K562 (cell line): ENCODE results near the gene RHAG.
A peak's percentile ranks its signal among the peaks of the same experiment; 100 is the strongest.

Experiments
- EP300 ChIP-seq: IDR thresholded peaks from 2 replicates; pipeline ENCODE4 v1.6.1; 2012; ENCODE audit warnings: low read length, improper control_type of control experiment
- GATA2 ChIP-seq: sonication (generic); formaldehyde crosslinking; IDR thresholded peaks from 2 replicates; pipeline ENCODE4 v1.4.0; 2020; ENCODE audit warnings: mild to moderate bottlenecking, missing genetic modification reagents
- GATAD2A ChIP-seq: fragments of 450-650 bp; IDR thresholded peaks from 2 replicates; pipeline ENCODE4 v1.6.1; 2017
- KHSRP ChIP-seq: fragments of 450-650 bp; IDR thresholded peaks from 2 replicates; pipeline ENCODE4 v1.6.1; 2017
- MAZ ChIP-seq, 2 experiments: fragments of 450-650 bp in 1 of 2; sonication (generic) in 1 of 2; formaldehyde crosslinking; IDR thresholded peaks in 1 of 2; conservative IDR thresholded peaks in 1 of 2; 2 replicates each; pipeline versions ENCODE4 v1.4.0 to v1.5.0; 2020; ENCODE audit warnings: mild to moderate bottlenecking in 1 of 2, missing genetic modification reagents in 1 of 2
- NUFIP1 ChIP-seq: fragments of 450-650 bp; IDR thresholded peaks from 2 replicates; pipeline ENCODE4 v1.6.1; 2018; ENCODE audit not compliant: partially characterized antibody
- REST ChIP-seq, 2 experiments: fragments of 450-650 bp; formaldehyde crosslinking in 1 of 2; IDR thresholded peaks; 2 replicates each; pipeline versions ENCODE4 v1.4.0 to v1.6.1; 2014 to 2020; ENCODE audit warnings: mild to moderate bottlenecking in 2 of 2, borderline replicate concordance in 1 of 2, low read depth in 1 of 2
- RNF2 ChIP-seq: sonication (generic); IDR thresholded peaks from 2 replicates; pipeline ENCODE4 v1.6.1; 2016
- THAP12 ChIP-seq: fragments of 250-450 bp; sonication (Bioruptor Pico); IDR thresholded peaks from 2 replicates; pipeline ENCODE4 v1.9.0; 2021; ENCODE audit warnings: mild to moderate bottlenecking, inconsistent platforms
- ZBTB40 ChIP-seq, 2 experiments: fragments of 450-650 bp in 1 of 2; sonication (generic) in 1 of 2; formaldehyde crosslinking in 1 of 2; IDR thresholded peaks; 2 replicates each; pipeline versions ENCODE4 v1.7.1 to v1.9.0; 2016 to 2022; ENCODE audit warnings: inconsistent platforms in 1 of 2, mild to moderate bottlenecking in 1 of 2, missing genetic modification reagents in 1 of 2
- ZFX ChIP-seq: sonication (generic); formaldehyde crosslinking; IDR thresholded peaks from 2 replicates; pipeline ENCODE4 v1.8.0; 2022; ENCODE audit warnings: mild to moderate bottlenecking, missing genetic modification reagents, moderate library complexity

- no peak for TF ChIP-seq ZBTB40 (IDR thresholded peaks at IDR 0.05)
- no peak for TF ChIP-seq ZBTB40 (CRISPR knock-in tag; IDR thresholded peaks at IDR 0.05)
- no peak for TF ChIP-seq RNF2
- TF ChIP-seq REST (IDR thresholded peaks at IDR 0.05; ENCODE audit: borderline replicate concordance): no peak
- no peak for TF ChIP-seq REST (CRISPR knock-in tag; IDR thresholded peaks at IDR 0.05; ENCODE audit: low read depth)
- TF ChIP-seq GATAD2A: no peak
- no peak for TF ChIP-seq MAZ (CRISPR knock-in tag; conservative IDR thresholded peaks at IDR 0.05 in 1 of 2, IDR thresholded peaks at IDR 0.05 in 1 of 2)
- no peak for TF ChIP-seq THAP12 (CRISPR knock-in tag)
- TF ChIP-seq ZFX (CRISPR knock-in tag): no peak
- TF ChIP-seq NUFIP1: no peak
- no peak for TF ChIP-seq GATA2 (CRISPR knock-in tag)
- TF ChIP-seq EP300: peak; percentile 34; the same call in 1 of the 2 replicates
- TF ChIP-seq KHSRP: no peak
Measured at GRCh38 chr6:49649988-49650387, 13.3 kb upstream of the RHAG start.
